Right lobe of liver (tissue), 4 donors: ENCODE measurements around the gene NME9.

Experiments
- POLR2A ChIP-seq: fragments of 450-650 bp; IDR thresholded peaks from one replicate; pipeline ENCODE4 v1.6.1; 2017; ENCODE audit warnings: antibody characterized with exemption, mild to moderate bottlenecking
- TF ChIP-seq, protein P1 (sequence below), 4 donors: fragments of 200-600 bp in 3 of 4; fragments of 450-650 bp in 1 of 4; IDR thresholded peaks; one replicate each; pipeline versions ENCODE4 v1.5.1 to v1.8.0; 2016 to 2022; ENCODE audit warnings: antibody characterized with exemption in 4 of 4, mild to moderate bottlenecking in 2 of 4
- donor health status: DM: no; HTN: no; CAD: no.
- donor health status: DM: no; HTN: no; CAD: no.
- donor health status: DM: no; HTN: yes; CAD: no.

DNA sequence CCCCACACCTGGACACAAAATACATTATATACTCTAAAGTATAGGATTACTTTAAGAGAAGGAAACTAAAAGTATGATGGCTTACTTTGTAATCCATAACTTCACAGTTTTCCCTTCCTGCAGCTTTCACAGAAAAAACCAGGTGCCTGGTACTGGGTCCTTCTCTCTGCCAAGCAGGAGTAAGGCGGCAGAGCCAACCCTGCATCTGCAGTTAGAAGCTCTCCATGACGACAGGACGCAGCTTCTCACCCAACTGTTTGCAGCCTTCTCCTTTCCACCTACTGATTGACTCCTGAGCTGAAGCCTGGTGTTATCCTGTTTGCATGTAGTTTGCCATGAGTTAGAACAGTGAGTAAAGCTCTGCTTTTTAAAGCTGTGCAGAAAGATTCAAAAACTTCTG lies 25.4 kb upstream of the NME9 start:
- TF ChIP-seq, protein P1, sequence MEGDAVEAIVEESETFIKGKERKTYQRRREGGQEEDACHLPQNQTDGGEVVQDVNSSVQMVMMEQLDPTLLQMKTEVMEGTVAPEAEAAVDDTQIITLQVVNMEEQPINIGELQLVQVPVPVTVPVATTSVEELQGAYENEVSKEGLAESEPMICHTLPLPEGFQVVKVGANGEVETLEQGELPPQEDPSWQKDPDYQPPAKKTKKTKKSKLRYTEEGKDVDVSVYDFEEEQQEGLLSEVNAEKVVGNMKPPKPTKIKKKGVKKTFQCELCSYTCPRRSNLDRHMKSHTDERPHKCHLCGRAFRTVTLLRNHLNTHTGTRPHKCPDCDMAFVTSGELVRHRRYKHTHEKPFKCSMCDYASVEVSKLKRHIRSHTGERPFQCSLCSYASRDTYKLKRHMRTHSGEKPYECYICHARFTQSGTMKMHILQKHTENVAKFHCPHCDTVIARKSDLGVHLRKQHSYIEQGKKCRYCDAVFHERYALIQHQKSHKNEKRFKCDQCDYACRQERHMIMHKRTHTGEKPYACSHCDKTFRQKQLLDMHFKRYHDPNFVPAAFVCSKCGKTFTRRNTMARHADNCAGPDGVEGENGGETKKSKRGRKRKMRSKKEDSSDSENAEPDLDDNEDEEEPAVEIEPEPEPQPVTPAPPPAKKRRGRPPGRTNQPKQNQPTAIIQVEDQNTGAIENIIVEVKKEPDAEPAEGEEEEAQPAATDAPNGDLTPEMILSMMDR (IDR thresholded peaks at IDR 0.05) = no peak
- no peak for TF ChIP-seq POLR2A
